ENCODE results near the gene DEFB124. TPM values are rescaled to one million over a fixed set of nuclear protein-coding genes. Genes with fewer than 3 reads are reported as not detected.
A peak's percentile ranks its signal among the peaks of the same experiment; 100 is the strongest.
"Not testable (repeated sequence)": the region's sequence is repeated elsewhere in the genome, so short reads cannot be mapped to it uniquely, and the experiment has no call there.

DEFB124 gene
- total RNA-seq, 1 experiment from 2014 or later: not detected

DNA sequence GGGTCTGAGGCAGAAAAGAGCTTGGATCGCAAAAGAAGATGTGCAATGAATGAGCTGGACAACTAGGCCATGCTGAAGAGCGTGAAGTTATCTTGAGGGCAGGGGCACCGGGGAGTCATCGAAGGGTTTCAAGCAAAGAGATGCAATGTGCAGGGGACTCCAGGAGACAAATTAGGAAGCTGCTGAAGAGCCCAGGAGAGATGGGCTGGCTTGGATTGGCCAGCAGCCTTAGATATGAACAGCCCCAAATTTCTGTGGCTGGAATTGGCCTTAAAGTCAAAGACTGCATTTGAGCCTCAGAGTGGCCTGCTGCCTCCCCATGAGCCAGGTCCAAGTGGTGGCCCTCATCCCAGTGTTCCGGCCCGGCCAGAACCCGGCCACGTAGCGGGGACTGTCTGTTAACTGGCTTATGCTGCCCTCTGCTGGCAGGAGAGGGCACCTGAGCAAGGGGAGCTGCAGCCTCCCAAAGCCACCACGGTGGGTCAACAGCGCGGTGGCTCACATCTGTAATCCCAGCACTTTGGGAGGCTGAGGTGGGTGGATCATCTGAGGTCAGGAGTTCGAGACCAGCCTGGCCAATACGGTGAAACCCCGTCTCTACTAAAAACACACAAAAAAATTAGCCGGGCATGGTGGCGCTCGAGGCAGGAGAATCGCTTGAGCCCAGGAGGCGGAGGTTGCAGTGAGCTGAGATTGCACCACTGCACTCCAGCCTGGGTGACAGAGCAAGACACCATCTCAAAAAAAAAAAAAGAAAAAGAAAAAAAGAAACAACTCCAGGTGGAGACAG is 28.2 kb upstream of the DEFB124 start:
- CTCF ChIA-PET: interaction anchor here (0.6 to 3.2 kb wide), 29 partner anchors 8 to 1118 kb away, joined by 3 to 46 read pairs (median 5); partner anchors contain the start of genes DEFB123, DEFB124, HM13 and REM1
- H3K9me3 Mint-ChIP-seq: peaks cover 35% of the 10 kb centered on the region

DNA sequence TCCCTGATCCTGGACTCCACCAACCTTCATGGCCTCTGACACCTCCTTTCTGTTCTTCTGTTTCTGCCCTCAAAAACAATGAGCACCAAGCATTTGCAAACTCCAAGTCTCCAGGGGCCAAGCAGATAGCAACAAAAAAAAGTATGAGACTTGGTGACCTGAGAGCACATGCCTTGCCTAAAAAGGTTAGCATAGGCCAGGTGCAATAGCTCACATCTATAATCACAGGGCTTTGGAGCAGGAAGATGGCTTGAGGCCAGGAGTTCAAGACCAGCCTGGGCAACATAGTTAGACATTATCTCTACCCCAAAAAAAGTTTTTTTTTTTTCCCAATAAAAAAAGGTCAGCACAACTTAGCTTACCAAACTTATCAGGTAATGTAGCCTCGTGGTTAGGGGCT is 25.6 kb upstream of the DEFB124 start:
- ATAC-seq (no peak), DNase-seq (ENCODE audit: low spot score) (no peak)
- ChIA-PET POLR2A (no interaction called here), CTCF (no interaction called here)
- Mint-ChIP-seq H3K36me3 (peaks cover 3% of the 10 kb centered on the region; the same call in 1 of the 2 replicates), H3K27ac (no peak overlapping the region), H3K4me3 (no peak overlapping the region), H3K9me3 (peaks cover 39% of the 10 kb centered on the region), H3K27me3 (ENCODE audit: low read depth) (peaks cover 30% of the 10 kb centered on the region), H3K4me1 (no peaks in the 10 kb centered on the region)
- TF ChIP-seq SP1 (CRISPR knock-in tag; conservative IDR thresholded peaks at IDR 0.05): no peak

More for the DNA sequence above, 28.2 kb upstream of the DEFB124 start:
- H3K36me3 Mint-ChIP-seq, H3K4me1 Mint-ChIP-seq, H3K27ac Mint-ChIP-seq, H3K4me3 Mint-ChIP-seq, POLR2A ChIA-PET: not testable (repeated sequence)
- H3K27me3 Mint-ChIP-seq (ENCODE audit: low read depth): peaks cover 21% of the 10 kb centered on the region
- TF ChIP-seq GABPB1 (CRISPR knock-in tag; IDR thresholded peaks at IDR 0.05): peak; percentile 49; the same call in 1 of the 2 replicates
- TF ChIP-seq, protein P1, sequence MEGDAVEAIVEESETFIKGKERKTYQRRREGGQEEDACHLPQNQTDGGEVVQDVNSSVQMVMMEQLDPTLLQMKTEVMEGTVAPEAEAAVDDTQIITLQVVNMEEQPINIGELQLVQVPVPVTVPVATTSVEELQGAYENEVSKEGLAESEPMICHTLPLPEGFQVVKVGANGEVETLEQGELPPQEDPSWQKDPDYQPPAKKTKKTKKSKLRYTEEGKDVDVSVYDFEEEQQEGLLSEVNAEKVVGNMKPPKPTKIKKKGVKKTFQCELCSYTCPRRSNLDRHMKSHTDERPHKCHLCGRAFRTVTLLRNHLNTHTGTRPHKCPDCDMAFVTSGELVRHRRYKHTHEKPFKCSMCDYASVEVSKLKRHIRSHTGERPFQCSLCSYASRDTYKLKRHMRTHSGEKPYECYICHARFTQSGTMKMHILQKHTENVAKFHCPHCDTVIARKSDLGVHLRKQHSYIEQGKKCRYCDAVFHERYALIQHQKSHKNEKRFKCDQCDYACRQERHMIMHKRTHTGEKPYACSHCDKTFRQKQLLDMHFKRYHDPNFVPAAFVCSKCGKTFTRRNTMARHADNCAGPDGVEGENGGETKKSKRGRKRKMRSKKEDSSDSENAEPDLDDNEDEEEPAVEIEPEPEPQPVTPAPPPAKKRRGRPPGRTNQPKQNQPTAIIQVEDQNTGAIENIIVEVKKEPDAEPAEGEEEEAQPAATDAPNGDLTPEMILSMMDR (IDR thresholded peaks at IDR 0.05): peak; percentile 88
- peak; percentile 89 for DNase-seq (ENCODE audit: low spot score)
- peak; percentile 99 for ATAC-seq

DNA sequence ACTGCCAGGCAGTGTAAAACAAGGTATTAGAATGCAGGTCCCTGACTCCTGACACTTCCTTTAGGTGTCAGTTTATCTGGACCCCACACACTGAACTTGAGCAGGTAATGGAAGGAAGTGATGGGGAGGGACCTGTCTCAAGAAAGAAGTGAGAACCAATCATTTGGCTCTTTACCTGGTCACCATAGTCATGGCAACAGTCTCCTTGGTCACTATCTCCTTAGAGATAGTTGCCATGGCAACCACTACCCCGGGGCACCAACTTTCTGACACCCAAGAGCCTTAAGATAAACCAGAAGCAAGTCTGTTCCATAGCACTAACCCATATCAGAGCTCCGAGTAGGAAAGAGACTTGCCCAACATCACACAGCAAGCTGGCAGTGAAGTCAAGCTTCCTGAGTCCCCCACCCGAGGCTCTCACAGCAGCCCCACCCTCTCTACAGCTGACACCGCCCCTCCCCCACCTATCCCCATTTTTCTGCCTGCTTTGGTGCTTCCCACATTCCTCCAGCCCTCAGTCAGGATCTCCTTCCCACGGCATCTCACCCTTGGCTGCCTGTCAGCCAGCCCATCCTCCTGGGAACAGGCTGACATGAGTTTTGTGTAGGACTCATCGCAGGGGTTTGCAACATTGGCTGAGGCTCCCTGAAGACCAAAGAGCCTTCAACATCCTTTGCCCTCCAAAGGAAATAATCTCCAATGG is 23.1 kb upstream of the DEFB124 start:
- Mint-ChIP-seq H3K4me1 (no peaks in the 10 kb centered on the region), H3K36me3 (peaks cover 6% of the 10 kb centered on the region; the same call in 1 of the 2 replicates), H3K4me3 (no peak overlapping the region), H3K27ac (no peak overlapping the region), H3K9me3 (peaks cover 50% of the 10 kb centered on the region), H3K27me3 (ENCODE audit: low read depth) (peaks cover 28% of the 10 kb centered on the region)
- POLR2A ChIA-PET: no interaction called here
- DNase-seq (ENCODE audit: low spot score) (no peak), ATAC-seq (peak; percentile 17)
- CTCF ChIA-PET: no interaction called here
- TF ChIP-seq JUN (CRISPR knock-in tag; IDR thresholded peaks at IDR 0.05): no peak
- TF ChIP-seq CREB1 (CRISPR knock-in tag; IDR thresholded peaks at IDR 0.05): no peak
- no peak for TF ChIP-seq ZBTB21 (CRISPR knock-in tag; IDR thresholded peaks at IDR 0.05; ENCODE audit: borderline replicate concordance)
- TF ChIP-seq FOXK1 (CRISPR knock-in tag; IDR thresholded peaks at IDR 0.05): no peak
- TF ChIP-seq FOXJ3 (CRISPR knock-in tag; IDR thresholded peaks at IDR 0.05; ENCODE audit: borderline replicate concordance): no peak
- no peak for TF ChIP-seq NFATC4 (CRISPR knock-in tag; IDR thresholded peaks at IDR 0.05)
- TF ChIP-seq, protein P2, sequence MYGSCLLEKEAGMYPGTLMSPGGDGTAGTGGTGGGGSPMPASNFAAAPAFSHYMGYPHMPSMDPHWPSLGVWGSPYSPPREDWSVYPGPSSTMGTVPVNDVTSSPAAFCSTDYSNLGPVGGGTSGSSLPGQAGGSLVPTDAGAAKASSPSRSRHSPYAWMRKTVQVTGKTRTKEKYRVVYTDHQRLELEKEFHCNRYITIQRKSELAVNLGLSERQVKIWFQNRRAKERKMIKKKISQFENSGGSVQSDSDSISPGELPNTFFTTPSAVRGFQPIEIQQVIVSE (CRISPR knock-in tag; IDR thresholded peaks at IDR 0.05; ENCODE audit: borderline replicate concordance): no peak
- TF ChIP-seq, protein P3, sequence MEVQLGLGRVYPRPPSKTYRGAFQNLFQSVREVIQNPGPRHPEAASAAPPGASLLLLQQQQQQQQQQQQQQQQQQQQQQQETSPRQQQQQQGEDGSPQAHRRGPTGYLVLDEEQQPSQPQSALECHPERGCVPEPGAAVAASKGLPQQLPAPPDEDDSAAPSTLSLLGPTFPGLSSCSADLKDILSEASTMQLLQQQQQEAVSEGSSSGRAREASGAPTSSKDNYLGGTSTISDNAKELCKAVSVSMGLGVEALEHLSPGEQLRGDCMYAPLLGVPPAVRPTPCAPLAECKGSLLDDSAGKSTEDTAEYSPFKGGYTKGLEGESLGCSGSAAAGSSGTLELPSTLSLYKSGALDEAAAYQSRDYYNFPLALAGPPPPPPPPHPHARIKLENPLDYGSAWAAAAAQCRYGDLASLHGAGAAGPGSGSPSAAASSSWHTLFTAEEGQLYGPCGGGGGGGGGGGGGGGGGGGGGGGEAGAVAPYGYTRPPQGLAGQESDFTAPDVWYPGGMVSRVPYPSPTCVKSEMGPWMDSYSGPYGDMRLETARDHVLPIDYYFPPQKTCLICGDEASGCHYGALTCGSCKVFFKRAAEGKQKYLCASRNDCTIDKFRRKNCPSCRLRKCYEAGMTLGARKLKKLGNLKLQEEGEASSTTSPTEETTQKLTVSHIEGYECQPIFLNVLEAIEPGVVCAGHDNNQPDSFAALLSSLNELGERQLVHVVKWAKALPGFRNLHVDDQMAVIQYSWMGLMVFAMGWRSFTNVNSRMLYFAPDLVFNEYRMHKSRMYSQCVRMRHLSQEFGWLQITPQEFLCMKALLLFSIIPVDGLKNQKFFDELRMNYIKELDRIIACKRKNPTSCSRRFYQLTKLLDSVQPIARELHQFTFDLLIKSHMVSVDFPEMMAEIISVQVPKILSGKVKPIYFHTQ (CRISPR knock-in tag; IDR thresholded peaks at IDR 0.05): no peak
- no peak for TF ChIP-seq GRHL2 (CRISPR knock-in tag; IDR thresholded peaks at IDR 0.05; ENCODE audit: insufficient replicate concordance, severe bottlenecking)
- no peak for TF ChIP-seq TP53 (CRISPR knock-in tag; IDR thresholded peaks at IDR 0.05)
- TF ChIP-seq, protein P4, sequence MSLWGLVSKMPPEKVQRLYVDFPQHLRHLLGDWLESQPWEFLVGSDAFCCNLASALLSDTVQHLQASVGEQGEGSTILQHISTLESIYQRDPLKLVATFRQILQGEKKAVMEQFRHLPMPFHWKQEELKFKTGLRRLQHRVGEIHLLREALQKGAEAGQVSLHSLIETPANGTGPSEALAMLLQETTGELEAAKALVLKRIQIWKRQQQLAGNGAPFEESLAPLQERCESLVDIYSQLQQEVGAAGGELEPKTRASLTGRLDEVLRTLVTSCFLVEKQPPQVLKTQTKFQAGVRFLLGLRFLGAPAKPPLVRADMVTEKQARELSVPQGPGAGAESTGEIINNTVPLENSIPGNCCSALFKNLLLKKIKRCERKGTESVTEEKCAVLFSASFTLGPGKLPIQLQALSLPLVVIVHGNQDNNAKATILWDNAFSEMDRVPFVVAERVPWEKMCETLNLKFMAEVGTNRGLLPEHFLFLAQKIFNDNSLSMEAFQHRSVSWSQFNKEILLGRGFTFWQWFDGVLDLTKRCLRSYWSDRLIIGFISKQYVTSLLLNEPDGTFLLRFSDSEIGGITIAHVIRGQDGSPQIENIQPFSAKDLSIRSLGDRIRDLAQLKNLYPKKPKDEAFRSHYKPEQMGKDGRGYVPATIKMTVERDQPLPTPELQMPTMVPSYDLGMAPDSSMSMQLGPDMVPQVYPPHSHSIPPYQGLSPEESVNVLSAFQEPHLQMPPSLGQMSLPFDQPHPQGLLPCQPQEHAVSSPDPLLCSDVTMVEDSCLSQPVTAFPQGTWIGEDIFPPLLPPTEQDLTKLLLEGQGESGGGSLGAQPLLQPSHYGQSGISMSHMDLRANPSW (CRISPR knock-in tag; conservative IDR thresholded peaks at IDR 0.05; ENCODE audit: low read depth): no peak
- TF ChIP-seq IRF2 (CRISPR knock-in tag; IDR thresholded peaks at IDR 0.05; ENCODE audit: borderline replicate concordance, low read depth): no peak
- TF ChIP-seq GABPB1 (CRISPR knock-in tag; IDR thresholded peaks at IDR 0.05): no peak
- TF ChIP-seq, protein P5, sequence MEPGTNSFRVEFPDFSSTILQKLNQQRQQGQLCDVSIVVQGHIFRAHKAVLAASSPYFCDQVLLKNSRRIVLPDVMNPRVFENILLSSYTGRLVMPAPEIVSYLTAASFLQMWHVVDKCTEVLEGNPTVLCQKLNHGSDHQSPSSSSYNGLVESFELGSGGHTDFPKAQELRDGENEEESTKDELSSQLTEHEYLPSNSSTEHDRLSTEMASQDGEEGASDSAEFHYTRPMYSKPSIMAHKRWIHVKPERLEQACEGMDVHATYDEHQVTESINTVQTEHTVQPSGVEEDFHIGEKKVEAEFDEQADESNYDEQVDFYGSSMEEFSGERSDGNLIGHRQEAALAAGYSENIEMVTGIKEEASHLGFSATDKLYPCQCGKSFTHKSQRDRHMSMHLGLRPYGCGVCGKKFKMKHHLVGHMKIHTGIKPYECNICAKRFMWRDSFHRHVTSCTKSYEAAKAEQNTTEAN (CRISPR knock-in tag; IDR thresholded peaks at IDR 0.05): no peak
- TF ChIP-seq, protein P6, sequence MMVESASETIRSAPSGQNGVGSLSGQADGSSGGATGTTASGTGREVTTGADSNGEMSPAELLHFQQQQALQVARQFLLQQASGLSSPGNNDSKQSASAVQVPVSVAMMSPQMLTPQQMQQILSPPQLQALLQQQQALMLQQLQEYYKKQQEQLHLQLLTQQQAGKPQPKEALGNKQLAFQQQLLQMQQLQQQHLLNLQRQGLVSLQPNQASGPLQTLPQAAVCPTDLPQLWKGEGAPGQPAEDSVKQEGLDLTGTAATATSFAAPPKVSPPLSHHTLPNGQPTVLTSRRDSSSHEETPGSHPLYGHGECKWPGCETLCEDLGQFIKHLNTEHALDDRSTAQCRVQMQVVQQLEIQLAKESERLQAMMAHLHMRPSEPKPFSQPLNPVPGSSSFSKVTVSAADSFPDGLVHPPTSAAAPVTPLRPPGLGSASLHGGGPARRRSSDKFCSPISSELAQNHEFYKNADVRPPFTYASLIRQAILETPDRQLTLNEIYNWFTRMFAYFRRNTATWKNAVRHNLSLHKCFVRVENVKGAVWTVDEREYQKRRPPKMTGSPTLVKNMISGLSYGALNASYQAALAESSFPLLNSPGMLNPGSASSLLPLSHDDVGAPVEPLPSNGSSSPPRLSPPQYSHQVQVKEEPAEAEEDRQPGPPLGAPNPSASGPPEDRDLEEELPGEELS (CRISPR knock-in tag; IDR thresholded peaks at IDR 0.05): no peak
- TF ChIP-seq MXD4 (CRISPR knock-in tag; IDR thresholded peaks at IDR 0.05; ENCODE audit: borderline replicate concordance): no peak

Data from WTC11 (cell line).